Upper lobe of left lung (tissue), 6 donors: ENCODE measurements around the gene DOCK8. TPM values are rescaled to one million over a fixed set of nuclear protein-coding genes. Genes with fewer than 3 reads are reported as not detected.

Source experiments
- ATAC-seq, 2 donors: fragments of 200-7000 bp; cut with Tn5 transposase; one replicate each; pipeline ENCODE4 v1.9.1; 2022; ENCODE audit warnings: mild to moderate bottlenecking in 2 of 2, moderate library complexity in 2 of 2; ENCODE audit not compliant: low FRiP score in 2 of 2
- DNase-seq, 2 donors: peaks; one replicate each; pipeline ENCODE4 v3.0.0-alpha.2; 2019 to 2020
- H3K27ac ChIP-seq, 4 donors: fragments of 200-600 bp; sonication (generic); one replicate each; pipeline ENCODE4 v1.5.1; 2016 to 2019
- H3K27me3 ChIP-seq, 4 donors: fragments of 200-600 bp; sonication (generic); one replicate each; pipeline ENCODE4 v1.5.1; 2017 to 2019
- H3K36me3 ChIP-seq, 4 donors: fragments of 200-600 bp; sonication (generic); one replicate each; pipeline ENCODE4 v1.5.1; 2016 to 2019
- H3K4me1 ChIP-seq, 4 donors: fragments of 200-600 bp; sonication (generic); one replicate each; pipeline ENCODE4 v1.5.1; 2018 to 2019
- H3K4me3 ChIP-seq, 4 donors: fragments of 200-600 bp; sonication (generic); one replicate each; pipeline ENCODE4 v1.5.1; 2017 to 2019; ENCODE audit warnings: mild to moderate bottlenecking in 2 of 4, moderate library complexity in 1 of 4
- H3K9me3 ChIP-seq, 4 donors: fragments of 200-600 bp; sonication (generic); one replicate each; pipeline ENCODE4 v1.5.1; 2018 to 2019
- EP300 ChIP-seq, 4 donors: sonication (generic); formaldehyde crosslinking; IDR thresholded peaks; one replicate each; pipeline ENCODE4 v1.5.1; 2017; ENCODE audit warnings: antibody characterized with exemption in 4 of 4, control low read depth in 2 of 4
- POLR2A ChIP-seq, 4 donors: fragments of 450-650 bp; IDR thresholded peaks; one replicate each; pipeline ENCODE4 v1.5.1; 2016 to 2017; ENCODE audit warnings: antibody characterized with exemption in 4 of 4, mild to moderate bottlenecking in 2 of 4
- POLR2AphosphoS5 ChIP-seq, 2 donors: sonication (generic); formaldehyde crosslinking; IDR thresholded peaks; one replicate each; pipeline ENCODE4 v1.5.1; 2017; ENCODE audit warnings: antibody characterized with exemption in 2 of 2
- WGBS, 2 donors: methylation state at CpG; one replicate each; pipeline ENCODE4 v1.1.5; 2017 to 2018; 5-methylcytosine and 5-hydroxymethylcytosine counted together
- total RNA-seq, 6 donors: library from RNA; depleted of rRNA in 4 of 6; stranded (reverse); fragments of >200 nt in 4 of 6; gene quantifications; one replicate each; pipeline versions ENCODE4 v1.1.0 to v1.2.1, GENCODE V29; 2016 to 2021
- TF ChIP-seq, protein P1 (sequence below), 6 experiments: fragments of 450-650 bp in 4 of 6; fragments of 200-600 bp in 2 of 6; sonication (generic) in 2 of 6; IDR thresholded peaks; one replicate each; pipeline ENCODE4 v1.5.1; 2016 to 2019; ENCODE audit warnings: antibody characterized with exemption in 6 of 6
- donor health status: DM: no; HTN: no; CAD: no; lungs with moderate emphysema.
- donor health status: DM: no; HTN: yes; CAD: no; lungs with severe emphysema.

The DOCK8 gene
- total RNA-seq, 6 donors from 2014 or later, result 44.7 to 103 (median 74.6) TPM

DNA sequence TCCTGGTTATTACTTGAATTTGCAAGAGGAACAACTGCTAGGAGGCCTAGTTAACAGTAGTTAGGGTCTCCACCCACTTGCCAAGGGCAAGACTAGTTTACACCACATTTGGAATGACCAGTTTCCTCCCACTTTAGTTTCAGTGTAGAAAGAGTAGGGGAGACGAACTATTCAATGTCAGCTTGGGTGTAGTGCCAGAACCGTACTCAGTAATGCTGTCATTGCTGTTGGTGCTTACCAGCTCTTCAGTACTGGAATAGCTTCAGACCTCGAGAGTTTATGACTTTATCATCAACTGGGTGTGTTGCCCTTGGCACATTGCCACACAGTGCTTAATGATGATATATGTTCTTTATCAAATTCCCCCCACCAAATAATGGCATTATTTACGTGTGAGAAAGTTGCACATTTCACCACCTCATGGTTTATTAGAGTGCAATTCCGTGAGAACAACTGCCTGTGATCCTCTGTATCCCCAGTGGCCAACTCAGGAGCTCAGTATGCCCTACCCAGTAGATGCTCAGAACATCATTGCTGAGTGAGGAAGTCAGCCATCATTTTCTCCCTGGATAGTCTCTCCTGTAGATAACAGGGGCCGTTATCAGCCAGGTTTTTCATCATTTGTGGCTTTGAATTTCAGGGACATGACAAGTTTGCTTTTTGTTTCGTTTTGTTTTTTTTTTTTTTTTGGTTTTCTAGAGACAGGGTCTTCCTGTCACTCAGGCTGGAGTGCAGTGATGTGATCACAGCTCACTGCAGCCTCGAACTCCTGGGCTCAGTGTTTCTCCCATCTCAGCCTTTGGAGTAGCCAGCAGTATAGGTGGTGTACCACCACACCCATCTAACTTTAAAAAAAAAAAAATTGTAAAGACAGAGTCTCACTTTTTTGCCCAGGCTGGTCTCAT lies 67.3 kb downstream of the DOCK8 start:
- Histone ChIP-seq H3K9me3 (no peaks in the 10 kb centered on the region), H3K36me3 (no peaks in the 10 kb centered on the region), H3K27me3 (no peaks in the 10 kb centered on the region), H3K4me3 (no peak overlapping the region), H3K27ac (peak overlapping the region in 2 of 4 donors; percentile 8 to 41), H3K4me1 (peaks cover 0 to 6% (median 0%) of the 10 kb centered on the region in 4 donors)
- ATAC-seq, result peak; percentile 45 to 51
- WGBS, 2 donors, result 46 to 53% methylated on average over 8 of the region's 8 CpGs
- DNase-seq, result no peak
- no peak for TF ChIP-seq POLR2AphosphoS5 (IDR thresholded peaks at IDR 0.05)
- TF ChIP-seq, protein P1, sequence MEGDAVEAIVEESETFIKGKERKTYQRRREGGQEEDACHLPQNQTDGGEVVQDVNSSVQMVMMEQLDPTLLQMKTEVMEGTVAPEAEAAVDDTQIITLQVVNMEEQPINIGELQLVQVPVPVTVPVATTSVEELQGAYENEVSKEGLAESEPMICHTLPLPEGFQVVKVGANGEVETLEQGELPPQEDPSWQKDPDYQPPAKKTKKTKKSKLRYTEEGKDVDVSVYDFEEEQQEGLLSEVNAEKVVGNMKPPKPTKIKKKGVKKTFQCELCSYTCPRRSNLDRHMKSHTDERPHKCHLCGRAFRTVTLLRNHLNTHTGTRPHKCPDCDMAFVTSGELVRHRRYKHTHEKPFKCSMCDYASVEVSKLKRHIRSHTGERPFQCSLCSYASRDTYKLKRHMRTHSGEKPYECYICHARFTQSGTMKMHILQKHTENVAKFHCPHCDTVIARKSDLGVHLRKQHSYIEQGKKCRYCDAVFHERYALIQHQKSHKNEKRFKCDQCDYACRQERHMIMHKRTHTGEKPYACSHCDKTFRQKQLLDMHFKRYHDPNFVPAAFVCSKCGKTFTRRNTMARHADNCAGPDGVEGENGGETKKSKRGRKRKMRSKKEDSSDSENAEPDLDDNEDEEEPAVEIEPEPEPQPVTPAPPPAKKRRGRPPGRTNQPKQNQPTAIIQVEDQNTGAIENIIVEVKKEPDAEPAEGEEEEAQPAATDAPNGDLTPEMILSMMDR (IDR thresholded peaks at IDR 0.05), result no peak
- TF ChIP-seq EP300 (IDR thresholded peaks at IDR 0.05), result no peak
- TF ChIP-seq POLR2A (IDR thresholded peaks at IDR 0.05), result no peak

DNA sequence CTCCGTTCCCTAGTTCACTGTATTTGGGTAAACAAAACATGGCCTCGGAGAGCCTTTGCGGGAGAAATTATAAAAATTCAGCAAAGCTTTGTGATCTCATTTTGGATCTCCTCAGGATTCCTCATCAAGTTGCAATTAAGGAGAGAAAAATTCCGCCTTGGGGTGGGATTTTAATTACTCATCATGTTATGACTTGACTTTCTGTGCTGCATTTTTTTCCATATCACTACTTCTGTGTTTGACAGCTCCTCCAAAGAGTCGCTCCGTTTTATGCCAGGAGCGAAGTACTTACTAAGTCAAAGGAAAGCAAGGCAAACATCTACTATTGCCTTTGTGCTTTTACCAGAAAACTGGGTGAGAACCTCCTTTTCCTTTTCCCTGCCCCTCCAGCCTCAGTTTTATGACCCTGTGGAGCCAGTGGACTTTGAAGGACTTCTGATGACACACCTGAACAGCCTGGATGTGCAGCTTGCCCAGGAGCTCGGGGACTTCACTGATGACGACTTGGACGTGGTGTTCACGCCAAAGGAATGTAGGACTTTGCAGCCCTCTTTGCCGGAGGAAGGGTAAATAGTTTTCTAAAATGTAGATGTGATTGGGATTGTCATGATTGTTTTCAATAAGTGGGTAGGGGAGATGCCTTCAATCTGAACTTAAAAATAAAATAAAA lies 71.5 kb downstream of the DOCK8 start:
- Histone ChIP-seq H3K27me3 (no peaks in the 10 kb centered on the region), H3K27ac (no peak overlapping the region), H3K36me3 (peaks cover 0 to 12% (median 0%) of the 10 kb centered on the region in 4 donors), H3K4me1 (no peaks in the 10 kb centered on the region), H3K4me3 (no peak overlapping the region), H3K9me3 (no peaks in the 10 kb centered on the region)
- ATAC-seq (no peak), DNase-seq (no peak)
- 62 to 79% methylated on average over 12 of the region's 12 CpGs for WGBS, 2 donors
- TF ChIP-seq, protein P1 (IDR thresholded peaks at IDR 0.05), result no peak
- TF ChIP-seq POLR2A (IDR thresholded peaks at IDR 0.05), result no peak
- no peak for TF ChIP-seq EP300 (IDR thresholded peaks at IDR 0.05)
- TF ChIP-seq POLR2AphosphoS5 (IDR thresholded peaks at IDR 0.05), result no peak

DNA sequence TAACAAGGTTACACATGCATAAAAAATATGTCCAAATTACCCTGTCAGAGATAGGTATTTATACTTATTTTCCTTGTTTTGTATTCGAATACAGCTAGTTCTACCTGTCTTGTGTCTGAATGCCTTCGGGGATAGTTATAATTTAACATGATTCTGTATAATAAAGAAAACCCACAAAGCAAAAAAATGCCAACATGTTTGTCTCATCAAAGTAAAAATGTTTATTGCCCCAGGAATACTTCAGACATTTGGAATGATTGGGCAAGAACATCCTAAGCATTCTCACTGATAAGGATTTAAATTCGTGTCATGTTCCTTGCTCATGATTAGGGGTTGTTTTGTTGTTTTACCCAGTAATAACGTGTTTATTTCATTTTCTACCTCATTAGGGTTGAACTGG lies 74.5 kb downstream of the DOCK8 start:
- Histone ChIP-seq H3K9me3 (no peaks in the 10 kb centered on the region), H3K27ac (no peak overlapping the region), H3K36me3 (peaks cover 0 to 12% (median 2%) of the 10 kb centered on the region in 4 donors), H3K4me3 (no peak overlapping the region), H3K4me1 (no peaks in the 10 kb centered on the region), H3K27me3 (no peaks in the 10 kb centered on the region)
- ATAC-seq (no peak), DNase-seq (no peak)
- WGBS, 2 donors, result 65 to 66% methylated on average over 4 of the region's 4 CpGs
- no peak for TF ChIP-seq EP300 (IDR thresholded peaks at IDR 0.05)
- no peak for TF ChIP-seq POLR2AphosphoS5 (IDR thresholded peaks at IDR 0.05)
- no peak for TF ChIP-seq POLR2A (IDR thresholded peaks at IDR 0.05)
- TF ChIP-seq, protein P1 (IDR thresholded peaks at IDR 0.05), result no peak

DNA sequence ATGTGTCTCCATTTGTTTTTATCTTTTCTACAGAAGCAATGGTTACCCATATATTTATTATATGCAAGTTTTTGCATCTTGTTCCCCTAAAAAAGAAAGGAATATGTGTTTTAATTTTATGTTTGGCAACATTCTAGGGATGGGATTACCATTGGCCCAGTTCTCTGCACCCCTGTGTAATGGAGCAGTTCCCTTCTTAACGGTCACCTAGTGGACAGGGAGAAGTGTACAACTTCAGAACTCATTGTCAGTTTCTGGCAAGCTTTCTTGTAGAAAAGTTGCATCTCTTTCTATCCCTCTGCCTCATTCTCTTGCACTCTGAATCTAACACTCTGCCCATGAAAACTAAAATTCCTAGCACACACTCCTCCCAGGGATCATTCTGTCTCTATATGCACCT lies 78.2 kb downstream of the DOCK8 start:
- H3K27me3 ChIP-seq, result no peaks in the 10 kb centered on the region
- 64 to 71% methylated on average over 1 of the region's 1 CpG for WGBS, 2 donors
- TF ChIP-seq EP300 (IDR thresholded peaks at IDR 0.05), result no peak
- no peak for TF ChIP-seq POLR2AphosphoS5 (IDR thresholded peaks at IDR 0.05)
- TF ChIP-seq, protein P1 (IDR thresholded peaks at IDR 0.05), result no peak
- no peak for TF ChIP-seq POLR2A (IDR thresholded peaks at IDR 0.05)
- H3K9me3 ChIP-seq, result no peaks in the 10 kb centered on the region
- H3K4me3 ChIP-seq, result no peak overlapping the region
- peaks cover 0 to 12% (median 2%) of the 10 kb centered on the region in 4 donors for H3K36me3 ChIP-seq
- no peak overlapping the region for H3K27ac ChIP-seq
- ATAC-seq, result no peak
- no peak for DNase-seq
- H3K4me1 ChIP-seq, result peaks cover 0 to 10% (median 3%) of the 10 kb centered on the region in 4 donors
